ENCODE results near the gene ZNF865.

DNA sequence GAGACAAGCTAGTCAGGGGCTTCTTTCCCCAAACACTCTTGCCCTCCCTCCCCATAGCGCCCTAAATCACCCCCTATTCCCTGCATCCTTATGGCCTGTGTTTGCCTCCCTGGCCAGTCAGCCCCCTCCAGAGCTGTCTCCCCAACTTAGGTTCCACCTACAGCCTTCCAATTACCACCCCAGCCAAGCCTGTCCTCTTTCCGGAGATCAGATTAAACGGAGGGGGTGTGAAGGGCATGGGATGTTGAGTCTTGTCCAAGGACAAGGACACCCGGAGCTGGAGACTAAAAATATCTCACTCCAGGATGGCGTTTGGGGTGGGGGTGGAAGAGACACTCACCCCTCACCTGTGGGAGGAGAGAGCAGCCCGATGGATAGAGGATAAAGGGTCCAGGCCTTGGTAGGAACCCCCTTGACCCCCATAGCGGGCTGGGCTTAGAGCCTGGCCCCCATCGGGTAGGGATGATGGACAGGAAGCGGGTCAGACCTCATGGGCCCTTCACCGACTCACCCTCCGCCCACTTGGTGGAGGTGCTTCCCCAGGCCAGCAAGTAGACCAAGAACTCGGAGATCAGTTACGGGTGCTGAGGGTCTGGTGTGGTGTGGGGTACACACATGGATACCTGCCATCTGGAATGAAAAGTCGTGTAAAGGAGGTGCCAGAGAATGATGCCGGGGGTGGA, 6.0 kb downstream of the ZNF865 start:
- TF ChIP-seq, protein P1, sequence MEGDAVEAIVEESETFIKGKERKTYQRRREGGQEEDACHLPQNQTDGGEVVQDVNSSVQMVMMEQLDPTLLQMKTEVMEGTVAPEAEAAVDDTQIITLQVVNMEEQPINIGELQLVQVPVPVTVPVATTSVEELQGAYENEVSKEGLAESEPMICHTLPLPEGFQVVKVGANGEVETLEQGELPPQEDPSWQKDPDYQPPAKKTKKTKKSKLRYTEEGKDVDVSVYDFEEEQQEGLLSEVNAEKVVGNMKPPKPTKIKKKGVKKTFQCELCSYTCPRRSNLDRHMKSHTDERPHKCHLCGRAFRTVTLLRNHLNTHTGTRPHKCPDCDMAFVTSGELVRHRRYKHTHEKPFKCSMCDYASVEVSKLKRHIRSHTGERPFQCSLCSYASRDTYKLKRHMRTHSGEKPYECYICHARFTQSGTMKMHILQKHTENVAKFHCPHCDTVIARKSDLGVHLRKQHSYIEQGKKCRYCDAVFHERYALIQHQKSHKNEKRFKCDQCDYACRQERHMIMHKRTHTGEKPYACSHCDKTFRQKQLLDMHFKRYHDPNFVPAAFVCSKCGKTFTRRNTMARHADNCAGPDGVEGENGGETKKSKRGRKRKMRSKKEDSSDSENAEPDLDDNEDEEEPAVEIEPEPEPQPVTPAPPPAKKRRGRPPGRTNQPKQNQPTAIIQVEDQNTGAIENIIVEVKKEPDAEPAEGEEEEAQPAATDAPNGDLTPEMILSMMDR (IDR thresholded peaks at IDR 0.05), result no peak
- no peak for TF ChIP-seq POLR2A (IDR thresholded peaks at IDR 0.05)

Measured in lower leg skin (tissue), 3 donors.